A549 (cell line): ENCODE results near the gene IFITM2.

Source experiments
- CEBPB ChIP-seq, 2 experiments: fragments of >200 bp in 1 of 2; sonication (Bioruptor Twin) in 1 of 2; formaldehyde crosslinking in 1 of 2; IDR thresholded peaks; 2 replicates each; pipeline ENCODE4 v1.6.1; 2012 to 2016
- JUNB ChIP-seq: fragments of >200 bp; sonication (Bioruptor Twin); formaldehyde crosslinking; IDR thresholded peaks from 2 replicates; pipeline ENCODE4 v1.6.1; 2016
- TF ChIP-seq, protein P1 (sequence below): fragments of >200 bp; sonication (Bioruptor Twin); formaldehyde crosslinking; IDR thresholded peaks from 3 replicates; pipeline ENCODE4 v1.5.1; 2016

DNA sequence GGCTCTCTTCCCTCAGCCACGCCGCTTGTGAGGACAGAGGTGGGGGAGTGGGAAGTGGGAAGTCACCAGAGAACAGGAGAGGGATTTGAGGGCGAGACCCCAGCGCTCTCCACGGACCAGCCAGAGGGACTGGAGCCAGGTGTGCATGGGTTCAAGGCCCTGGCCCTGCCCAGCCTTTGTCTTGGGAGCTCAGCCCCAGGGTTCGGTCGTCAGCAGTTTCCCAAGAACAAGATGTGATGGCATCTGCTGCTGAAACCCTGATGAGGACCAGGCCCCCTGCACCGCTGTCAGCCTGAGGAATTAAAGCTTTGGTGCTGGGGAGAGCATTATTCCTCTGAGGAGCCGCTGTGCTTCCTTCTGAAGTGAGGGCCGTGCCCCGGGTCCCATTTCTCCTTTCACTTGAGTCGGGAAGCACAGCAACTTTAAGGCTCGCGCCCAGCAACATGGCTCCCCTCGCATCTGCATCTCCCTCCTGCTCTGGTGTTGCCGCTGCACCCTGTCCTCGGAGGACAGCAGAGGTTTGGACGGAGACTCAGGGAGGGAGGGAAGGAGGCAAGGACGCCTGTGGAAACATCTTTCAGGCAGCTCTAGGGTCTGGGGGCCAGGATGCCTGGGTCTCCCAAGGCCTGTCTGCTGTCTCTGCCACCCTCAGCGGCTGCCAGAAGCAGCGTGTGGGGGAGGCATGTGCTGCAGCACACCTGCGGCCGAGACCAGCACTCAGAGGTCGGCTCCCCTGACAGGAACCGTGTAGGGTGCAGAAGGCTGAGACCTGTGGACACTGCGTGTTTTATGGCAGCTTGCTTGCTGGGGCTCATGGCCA lies 12.1 kb upstream of the IFITM2 start:
- TF ChIP-seq, protein P1, sequence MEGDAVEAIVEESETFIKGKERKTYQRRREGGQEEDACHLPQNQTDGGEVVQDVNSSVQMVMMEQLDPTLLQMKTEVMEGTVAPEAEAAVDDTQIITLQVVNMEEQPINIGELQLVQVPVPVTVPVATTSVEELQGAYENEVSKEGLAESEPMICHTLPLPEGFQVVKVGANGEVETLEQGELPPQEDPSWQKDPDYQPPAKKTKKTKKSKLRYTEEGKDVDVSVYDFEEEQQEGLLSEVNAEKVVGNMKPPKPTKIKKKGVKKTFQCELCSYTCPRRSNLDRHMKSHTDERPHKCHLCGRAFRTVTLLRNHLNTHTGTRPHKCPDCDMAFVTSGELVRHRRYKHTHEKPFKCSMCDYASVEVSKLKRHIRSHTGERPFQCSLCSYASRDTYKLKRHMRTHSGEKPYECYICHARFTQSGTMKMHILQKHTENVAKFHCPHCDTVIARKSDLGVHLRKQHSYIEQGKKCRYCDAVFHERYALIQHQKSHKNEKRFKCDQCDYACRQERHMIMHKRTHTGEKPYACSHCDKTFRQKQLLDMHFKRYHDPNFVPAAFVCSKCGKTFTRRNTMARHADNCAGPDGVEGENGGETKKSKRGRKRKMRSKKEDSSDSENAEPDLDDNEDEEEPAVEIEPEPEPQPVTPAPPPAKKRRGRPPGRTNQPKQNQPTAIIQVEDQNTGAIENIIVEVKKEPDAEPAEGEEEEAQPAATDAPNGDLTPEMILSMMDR = no peak
- no peak for TF ChIP-seq JUNB
- TF ChIP-seq CEBPB (IDR thresholded peaks at IDR 0.05) = no peak
